OCI-LY7 (cell line): ENCODE measurements around the gene NES.

ENCODE experiments used
- EZH2phosphoT487 ChIP-seq: fragments of 200-600 bp; sonication (generic); IDR thresholded peaks from 2 replicates; pipeline ENCODE4 v1.6.1; 2018; ENCODE audit warnings: low read depth, borderline replicate concordance, mild to moderate bottlenecking, mixed run types, antibody characterized with exemption, low read length, moderate library complexity, mixed read lengths
- TF ChIP-seq, protein P1 (sequence below): fragments of 200-600 bp; sonication (generic); conservative IDR thresholded peaks from 2 replicates; pipeline ENCODE4 v1.5.1; 2014; ENCODE audit warnings: mild to moderate bottlenecking, antibody characterized with exemption, low read length, moderate library complexity, mixed read lengths

- TF ChIP-seq, protein P1, sequence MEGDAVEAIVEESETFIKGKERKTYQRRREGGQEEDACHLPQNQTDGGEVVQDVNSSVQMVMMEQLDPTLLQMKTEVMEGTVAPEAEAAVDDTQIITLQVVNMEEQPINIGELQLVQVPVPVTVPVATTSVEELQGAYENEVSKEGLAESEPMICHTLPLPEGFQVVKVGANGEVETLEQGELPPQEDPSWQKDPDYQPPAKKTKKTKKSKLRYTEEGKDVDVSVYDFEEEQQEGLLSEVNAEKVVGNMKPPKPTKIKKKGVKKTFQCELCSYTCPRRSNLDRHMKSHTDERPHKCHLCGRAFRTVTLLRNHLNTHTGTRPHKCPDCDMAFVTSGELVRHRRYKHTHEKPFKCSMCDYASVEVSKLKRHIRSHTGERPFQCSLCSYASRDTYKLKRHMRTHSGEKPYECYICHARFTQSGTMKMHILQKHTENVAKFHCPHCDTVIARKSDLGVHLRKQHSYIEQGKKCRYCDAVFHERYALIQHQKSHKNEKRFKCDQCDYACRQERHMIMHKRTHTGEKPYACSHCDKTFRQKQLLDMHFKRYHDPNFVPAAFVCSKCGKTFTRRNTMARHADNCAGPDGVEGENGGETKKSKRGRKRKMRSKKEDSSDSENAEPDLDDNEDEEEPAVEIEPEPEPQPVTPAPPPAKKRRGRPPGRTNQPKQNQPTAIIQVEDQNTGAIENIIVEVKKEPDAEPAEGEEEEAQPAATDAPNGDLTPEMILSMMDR = no peak
- TF ChIP-seq EZH2phosphoT487 = no peak
Observed at GRCh38 chr1:156662005-156662799, 15.0 kb downstream of the NES start.
